HG03097 (cell line): ENCODE measurements around the gene TBCD.
"Not testable (repeated sequence)": the region's sequence is repeated elsewhere in the genome, so short reads cannot be mapped to it uniquely, and the experiment has no call there.

ENCODE experiments used
- ATAC-seq: cut with Tn5 transposase; IDR thresholded peaks from one replicate; pipeline ENCODE4 v1.9.1; 2021; ENCODE audit not compliant: unreplicated experiment, low FRiP score

Gene TBCD

DNA sequence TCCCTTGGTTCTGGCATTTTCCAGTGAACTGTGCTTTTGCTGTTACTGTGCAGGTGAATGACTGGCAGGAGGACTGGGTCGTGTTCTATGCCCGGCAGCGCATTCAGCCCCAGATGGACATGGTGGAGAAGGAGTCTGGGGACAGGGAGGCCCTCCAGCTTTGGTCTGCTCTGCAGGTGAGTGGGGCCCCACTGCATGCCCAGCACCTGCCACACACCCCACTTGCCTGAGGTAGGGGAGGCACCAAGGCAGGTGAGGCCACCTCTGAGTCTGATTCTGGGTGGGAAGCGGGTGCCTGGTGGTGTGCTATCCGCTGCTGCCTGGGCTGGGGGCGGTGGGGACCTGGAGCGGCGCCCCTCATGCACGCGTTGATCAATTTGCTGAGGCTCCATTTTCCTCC lies 25.4 kb upstream of the TBCD start:
- no peak for ATAC-seq

DNA sequence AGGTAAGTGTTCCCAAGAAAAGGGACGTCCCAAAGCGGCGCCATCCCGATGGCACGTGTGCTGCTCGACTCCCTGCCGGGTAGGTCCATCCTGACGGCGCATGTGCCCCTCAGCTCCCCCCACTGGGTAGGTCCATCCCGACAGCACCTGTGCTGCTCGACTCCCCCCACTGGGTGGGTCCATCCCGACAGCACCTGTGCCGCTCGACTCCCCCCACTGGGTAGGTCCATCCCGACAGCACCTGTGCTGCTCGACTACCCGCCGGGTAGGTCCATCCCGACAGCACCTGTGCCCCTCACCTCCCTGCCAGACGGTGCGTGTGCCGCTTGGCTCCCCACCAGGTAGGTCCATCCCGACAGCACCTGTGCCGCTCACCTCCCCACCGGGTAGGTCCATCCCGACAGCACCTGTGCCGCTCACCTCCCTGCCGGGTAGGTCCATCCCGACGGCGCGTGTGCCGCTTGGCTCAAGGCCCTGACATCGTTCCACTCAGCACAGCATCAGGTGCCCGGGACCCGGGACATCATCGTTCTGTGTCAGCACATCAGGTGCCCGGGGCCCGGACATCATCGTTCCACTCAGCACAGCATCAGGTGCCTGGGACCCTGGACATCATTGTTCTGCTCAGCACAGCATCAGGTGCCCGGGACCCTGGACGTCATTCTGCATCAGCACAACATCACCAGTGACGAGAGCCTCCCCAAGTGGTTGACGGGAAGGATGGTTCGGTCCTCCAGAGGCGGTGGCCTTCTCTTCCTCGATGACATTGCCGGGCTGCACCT lies 22.2 kb upstream of the TBCD start:
- no peak for ATAC-seq

DNA sequence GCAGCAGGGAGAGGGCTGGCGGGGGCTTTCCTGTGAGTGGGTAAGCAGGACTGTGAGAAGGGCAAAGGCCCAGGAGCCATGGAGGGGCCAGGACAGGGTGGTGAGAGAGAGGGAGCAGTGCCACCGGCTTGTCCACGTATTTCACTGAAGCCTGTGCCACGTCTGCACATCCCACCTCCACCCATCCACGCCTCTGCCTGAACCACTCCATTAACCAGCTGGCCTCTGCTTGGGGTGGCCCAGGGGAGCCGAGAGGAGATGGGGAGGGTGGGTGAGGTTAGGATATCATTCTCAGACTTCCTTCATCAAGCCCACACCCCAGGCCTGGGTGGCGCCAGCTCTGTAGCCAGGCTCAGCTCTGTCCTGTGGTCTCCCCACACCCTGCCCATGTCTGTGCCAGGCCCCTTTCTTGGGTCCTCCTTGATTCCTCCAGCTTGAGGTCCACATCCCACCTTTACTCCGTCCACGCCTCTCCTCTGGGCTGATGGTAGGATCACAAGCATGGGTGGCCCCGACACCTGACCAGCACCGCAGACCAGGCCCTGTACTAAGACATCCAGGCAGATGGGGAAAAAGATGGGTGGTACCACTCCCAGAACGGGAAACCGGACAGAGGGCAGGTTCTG lies 19.6 kb upstream of the TBCD start:
- ATAC-seq, result no peak

DNA sequence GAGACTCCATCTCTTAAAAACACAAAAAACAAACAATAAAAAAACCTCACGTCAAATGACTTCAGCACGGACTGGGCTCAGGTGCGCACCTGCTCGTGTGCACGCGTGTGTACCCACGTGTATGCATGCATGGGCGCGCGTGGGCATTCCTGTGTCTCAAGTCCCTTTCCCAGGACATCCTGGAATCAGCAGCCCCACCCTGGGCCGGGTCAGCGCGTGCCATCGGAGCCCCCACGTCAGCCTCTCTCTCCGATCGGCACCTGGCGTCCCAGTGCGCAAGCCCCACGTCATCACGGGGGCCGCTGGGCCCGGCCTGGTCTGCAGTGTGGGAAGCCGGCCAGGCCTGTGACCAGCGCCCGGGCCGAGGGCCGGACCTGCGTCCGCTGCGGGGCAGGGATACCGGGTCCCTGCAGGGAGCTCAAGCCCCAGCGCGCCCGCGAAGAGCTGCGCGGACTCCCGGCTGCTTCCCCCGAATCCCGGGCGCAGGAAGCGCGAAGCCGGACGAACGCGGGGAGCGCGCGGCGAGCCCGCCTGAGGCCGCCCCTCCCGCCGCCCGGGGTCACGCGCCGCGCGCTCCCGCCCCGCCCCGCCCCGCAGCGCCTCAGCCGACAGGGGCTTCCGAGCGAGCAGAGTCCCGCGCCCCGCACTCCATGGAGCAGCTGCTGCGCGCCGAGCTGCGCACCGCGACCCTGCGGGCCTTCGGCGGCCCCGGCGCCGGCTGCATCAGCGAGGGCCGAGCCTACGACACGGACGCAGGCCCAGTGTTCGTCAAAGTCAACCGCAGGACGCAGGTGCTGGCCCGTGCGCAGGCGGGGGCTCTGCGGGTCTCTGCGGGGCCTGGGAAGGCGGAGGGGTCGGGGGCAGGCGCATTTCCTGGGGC lies 16.6 kb upstream of the TBCD start, which contains the start of gene FN3K:
Gene FN3K (plus strand): TSS at position 629 of the 880 bp plus-strand sequence. CDS start 22 bp downstream, at position 651.
- no peak for ATAC-seq

DNA sequence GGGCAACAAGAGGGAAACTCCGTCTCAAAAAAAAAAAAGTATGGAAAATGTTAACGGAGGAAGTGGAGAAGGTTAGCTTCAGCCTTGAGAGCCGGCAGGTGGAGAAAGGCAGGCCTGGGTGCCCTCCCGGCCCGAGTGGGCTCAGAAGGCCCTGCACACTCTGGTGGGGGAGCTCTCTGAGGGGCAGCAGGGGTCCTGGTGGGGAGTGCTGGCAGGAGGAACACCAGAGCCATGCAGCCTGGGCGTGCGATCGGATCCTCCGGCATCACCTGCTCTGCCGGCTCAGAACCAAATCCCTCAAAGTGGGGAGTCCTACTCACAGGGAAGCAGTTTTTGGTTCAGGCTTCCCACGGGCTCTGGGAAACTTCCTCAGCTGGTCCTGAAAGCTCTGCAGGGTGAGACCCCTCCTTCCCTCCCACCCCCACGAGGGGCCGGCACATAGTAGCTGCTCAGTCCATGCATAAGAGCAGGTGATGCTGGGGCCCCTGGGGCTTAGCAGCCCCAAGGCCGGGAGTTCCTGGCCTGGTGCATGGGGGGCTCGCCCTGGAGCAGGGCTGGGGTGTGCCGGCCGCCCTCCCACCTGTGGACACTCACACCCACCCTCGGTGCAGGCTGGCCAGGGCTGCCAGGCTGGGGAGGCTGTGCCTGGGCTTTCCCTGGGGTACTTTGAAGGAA lies 15.2 kb upstream of the TBCD start:
- no peak for ATAC-seq

DNA sequence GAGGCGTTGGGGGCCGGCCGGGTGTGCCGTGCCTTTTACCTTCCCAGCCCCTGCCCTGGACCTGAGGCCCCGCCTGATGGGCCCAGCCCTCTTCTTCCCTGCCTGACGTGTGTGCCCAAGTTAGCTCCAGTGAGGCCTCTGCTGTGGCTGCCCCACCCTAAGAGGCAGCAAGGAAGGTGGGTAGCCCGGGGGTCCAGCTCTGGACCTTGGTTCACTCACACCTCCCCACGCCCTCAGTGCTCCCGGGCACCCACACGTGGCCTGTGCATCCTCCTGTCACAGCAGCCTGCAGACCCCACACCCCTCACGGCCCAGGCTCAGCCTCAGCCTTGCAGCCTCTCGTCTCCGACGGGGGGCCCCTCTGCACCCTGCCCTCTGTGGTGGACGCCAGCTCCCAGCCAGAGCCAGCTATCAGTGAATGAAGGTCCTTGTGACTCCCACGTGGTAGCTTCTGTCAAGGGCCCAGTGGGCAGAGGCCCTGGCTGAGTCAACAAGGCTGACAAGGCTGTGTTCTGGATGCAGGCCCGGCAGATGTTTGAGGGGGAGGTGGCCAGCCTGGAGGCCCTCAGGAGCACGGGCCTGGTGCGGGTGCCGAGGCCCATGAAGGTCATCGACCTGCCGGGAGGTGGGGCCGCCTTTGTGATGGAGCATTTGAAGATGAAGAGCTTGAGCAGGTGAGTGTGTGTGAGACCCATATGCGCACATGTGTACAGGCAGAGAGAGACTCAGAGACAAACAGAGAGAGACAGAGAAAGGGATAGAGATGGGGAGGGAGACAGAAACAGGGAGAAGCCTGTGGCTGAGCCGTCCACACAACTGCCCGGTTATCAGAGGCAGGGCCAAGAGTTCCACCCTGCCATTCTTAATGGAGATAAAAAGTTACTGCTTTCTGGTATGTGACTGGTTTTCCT lies 13.6 kb upstream of the TBCD start:
- no peak for ATAC-seq

DNA sequence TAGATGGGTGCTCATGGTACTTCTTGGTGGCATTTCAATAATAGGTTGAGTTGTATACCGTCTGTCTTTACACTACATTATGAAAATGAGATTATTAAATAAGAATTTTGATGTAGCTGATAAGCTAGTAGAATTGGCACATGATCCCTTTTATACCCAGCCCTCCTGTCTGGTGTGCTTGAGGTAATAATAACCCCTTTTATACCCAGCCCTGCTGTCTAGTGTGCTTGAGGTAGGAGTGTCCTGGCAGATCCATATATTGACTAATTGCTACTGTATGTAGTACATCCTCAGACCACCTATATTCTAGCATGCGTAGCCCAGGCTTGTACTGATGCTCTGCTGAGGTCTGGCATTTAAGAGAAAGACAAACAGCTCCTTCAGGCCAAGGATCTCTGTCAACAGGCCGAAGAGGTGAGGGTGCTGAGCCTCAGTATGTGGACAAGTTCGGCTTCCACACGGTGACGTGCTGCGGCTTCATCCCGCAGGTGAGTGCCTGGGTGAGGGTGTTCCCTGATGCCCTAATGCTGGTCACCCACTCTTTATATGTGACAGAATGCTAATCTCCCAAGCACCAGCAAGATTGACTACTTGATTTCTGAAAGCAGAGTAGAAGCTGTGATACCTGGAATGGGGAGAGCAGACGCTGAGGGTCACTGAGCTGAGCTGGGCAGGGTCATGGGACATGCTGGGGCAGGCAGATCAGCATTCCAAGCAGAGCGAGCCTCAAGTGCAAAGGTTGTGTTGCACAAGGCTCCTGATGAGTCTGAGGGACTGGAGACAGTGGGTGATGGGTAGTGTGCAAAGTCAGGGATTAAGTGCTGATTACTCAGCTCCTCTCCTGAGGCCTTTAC lies 10.7 kb upstream of the TBCD start:
- ATAC-seq, result no peak

DNA sequence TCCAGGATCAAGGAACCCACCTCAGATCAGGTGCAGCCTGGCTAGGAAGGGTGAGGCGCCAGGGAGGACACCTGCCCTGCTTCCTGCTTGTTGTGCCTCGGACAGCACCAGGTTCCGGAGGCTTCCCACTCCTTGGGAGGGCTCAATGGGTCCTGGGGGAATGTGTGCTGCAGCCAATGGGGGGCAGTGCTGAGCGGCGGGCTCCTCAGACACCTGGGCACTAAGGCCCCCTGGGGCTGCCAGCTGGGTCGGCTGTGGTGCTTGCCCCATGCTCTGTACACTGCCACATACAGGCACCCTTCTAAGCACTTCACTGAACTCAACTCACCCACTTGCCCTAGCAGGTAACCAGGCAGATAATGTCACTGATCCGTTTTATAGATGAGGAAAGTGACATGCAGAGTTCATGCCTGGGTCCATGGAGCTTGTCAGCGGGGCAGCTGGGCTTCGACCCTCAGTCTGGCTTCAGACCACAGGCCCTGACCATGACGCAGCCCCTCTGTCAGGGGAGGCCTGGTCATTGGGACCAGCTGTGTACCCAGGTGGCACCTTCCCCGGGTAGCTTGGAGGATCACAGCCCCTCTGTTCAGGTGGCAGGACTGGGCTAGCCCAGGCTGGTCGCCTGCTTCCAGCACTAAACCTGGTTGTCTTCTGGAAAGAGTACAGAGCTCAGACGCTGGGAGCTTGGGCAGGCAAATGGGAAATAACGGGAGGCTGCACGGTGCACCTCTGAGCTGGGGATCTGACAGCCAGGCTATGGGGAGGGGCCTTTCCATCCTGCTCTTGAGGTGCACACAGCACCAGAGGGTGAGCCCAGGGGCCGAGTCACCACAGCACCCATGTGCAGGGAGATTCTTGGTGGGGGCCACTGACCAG lies 8.3 kb upstream of the TBCD start:
- no peak for ATAC-seq

DNA sequence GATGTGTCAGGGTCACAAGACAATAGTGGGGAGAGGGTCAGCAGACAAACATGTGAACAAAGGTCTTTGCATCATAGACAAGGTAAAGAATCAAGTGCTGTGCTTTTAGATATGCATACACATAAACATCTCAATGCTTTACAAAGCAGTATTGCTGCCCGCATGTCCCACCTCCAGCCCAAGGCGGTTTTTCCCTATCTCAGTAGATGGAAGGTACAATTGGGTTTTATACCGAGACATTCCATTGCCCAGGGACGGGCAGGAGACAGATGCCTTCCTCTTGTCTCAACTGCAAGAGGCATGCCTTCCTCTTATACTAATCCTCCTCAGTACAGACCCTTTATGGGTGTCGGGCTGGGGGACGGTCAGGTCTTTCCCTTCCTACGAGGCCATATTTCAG lies 7.1 kb upstream of the TBCD start:
- not testable (repeated sequence) for ATAC-seq

DNA sequence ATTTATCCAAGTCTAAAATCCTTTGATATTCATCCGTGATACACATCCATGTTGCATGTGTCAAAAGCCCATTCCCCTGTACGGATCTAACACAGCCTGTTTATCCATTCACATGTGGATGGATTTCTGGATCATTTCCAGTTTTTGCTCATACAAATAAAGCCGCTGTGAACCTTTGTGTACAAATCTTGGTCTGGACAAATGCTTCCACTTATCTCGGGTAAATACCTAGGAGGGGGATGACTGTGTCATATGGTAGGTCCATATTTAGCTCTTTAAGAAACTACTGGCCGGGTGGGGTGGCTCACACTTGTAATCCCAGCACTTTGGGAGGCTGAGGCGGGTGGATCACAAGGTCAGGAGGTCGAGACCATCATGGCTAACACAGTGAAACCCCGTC lies 6.3 kb upstream of the TBCD start:
- ATAC-seq, result no peak

DNA sequence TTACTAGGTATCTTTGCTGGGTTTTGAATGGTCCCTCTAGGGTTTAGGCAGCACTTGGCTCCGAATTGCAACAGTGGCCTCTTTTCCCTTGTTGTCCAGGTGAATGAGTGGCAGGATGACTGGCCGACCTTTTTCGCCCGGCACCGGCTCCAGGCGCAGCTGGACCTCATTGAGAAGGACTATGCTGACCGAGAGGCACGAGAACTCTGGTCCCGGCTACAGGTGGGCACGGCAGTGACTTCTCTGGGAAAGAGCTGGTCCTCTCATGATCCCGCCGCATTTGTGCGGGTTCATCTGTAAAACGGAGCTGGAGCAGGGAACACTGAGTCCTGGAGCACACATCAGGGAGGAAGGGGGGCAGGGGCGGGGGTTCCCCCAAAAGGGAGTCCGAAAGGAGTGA lies 3.1 kb upstream of the TBCD start:
- no peak for ATAC-seq

DNA sequence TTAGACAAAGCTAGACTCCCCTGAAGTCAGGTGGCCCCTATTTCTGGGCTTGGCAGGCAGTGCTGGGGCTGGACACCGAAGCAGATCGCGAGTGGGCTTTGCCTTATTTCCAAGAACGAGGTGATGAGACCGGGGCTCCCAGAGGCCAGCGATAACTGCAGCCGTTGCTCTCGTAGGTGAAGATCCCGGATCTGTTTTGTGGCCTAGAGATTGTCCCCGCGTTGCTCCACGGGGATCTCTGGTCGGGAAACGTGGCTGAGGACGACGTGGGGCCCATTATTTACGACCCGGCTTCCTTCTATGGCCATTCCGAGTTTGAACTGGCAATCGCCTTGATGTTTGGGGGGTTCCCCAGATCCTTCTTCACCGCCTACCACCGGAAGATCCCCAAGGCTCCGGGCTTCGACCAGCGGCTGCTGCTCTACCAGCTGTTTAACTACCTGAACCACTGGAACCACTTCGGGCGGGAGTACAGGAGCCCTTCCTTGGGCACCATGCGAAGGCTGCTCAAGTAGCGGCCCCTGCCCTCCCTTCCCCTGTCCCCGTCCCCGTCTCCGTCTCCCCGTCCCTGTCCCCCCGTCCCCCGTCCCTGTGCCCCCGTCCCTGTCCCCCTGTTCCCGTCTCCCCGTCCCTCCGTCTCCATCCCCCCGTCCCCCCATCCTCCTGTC lies 1.5 kb upstream of the TBCD start:
- no peak for ATAC-seq

DNA sequence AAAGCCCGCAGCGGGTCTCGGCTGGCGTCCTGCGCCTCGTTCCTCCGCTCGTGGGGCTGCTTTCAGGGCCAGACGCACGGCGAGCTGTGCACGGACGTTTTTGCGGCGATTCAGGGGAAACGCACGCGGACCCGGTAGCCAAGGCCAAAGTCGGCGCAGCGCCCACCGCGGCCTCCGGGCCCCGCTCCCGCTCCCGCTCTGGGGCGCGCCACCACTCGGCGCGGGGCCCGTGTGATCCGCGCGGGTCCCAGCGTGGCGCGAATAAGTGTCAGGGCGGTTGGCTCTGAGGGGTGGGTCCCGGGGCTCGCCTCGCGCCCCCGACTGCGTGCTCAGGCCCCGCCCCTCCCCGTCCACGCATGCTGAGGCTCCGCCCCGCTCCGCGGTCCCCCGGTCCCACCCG lies 694 bp upstream of the TBCD start:
- peak; percentile 33 for ATAC-seq

DNA sequence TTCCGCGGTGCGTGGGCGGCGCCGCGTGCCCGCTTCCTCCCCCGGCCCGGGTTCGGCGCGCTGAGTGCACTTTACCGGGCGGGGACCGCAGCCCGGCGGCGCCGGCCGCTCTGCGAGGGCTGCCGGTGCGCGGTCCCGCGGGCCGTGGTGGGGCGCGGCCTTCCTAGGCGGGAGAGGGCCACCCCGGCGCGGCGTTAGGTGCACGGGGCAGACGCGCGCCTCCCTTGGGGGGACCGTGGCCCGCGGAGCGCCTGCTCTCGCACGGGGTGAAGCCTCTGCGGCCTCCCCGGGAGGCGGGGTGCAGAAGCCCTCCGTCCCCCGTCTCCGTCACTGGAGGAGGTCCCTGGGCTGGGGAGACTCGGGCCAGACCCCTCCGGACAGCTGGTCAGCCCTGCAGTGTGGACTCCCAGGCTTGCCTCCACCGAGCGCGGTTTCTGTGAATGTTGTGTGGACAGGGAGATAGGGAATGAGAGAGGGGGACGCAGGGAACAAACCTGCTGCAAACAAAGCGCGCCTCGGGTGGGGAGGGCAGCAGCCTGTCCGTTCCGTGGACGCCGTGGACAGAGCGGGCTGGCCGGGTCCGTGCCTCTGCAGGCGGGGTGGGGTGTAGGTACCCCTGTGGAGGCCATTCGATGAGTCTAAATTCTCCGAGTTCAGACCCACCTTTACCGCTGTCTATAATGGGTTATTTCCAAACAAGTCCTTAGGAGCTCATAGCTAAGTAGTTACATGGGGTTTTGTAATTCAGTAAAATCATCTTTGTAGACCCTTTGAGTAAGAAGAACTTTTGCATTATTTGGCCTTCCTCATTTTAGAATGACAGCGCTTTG lies 721 bp downstream of the TBCD start:
- peak; percentile 31 for ATAC-seq

DNA sequence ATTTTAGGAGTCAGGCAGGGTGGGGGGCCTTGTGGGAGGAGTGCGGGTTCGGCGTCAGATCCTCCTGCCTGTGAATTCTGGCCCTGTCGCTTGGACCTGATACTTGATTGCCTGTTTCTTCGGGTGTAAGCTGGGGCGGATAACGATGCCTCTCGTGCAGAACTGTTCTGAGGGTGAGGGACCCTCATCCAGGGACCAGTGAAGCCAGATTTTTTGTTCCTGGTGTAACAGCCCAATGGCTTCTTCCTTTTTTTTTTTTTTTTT lies 1.3 kb downstream of the TBCD start:
- no peak for ATAC-seq

DNA sequence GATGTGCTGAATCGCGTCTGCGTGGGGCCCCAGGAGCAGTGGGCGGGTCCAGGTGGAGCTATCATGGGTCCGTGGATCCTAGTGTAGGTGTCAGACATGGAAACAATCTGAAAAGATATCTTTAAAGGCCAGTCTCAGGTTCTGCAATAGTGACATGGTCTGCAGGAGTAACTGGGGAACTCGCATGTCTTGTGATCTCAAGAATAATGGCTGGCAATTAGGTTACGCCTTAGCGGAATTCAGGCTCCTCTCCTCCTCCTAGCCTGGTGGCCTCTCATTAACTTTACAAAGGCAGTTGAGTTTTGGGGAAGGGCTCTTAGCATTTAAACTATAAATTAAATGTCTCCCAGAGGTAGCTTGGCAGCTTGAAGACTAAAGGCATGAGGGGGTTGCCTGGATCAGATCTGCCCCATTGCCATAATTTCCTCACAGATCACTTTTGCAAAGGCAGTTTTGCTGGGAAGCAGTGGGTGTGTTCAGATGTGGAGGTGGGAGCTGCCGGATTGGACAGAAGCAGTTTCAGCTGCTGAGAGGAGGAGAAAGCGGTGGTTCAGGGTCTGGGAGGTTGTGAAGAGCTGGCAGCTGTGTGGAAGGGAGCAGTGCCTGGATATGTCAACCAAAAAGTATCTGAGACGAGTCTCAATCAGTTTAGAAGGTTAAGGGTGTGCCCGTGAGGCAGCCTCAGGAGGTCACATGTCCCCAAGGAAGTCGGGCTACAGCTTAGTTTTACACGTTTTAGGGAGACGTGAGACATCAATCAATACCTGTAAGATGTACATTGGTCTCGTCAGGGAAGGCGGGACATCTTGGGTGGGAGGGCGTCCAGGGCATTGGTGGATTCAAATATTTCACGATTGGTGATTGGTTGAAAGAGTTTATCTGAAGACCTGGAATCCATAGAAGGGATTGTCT lies 2.7 kb downstream of the TBCD start:
- no peak for ATAC-seq
